GM12878 (cell line): ENCODE results near the gene SLC23A2. TPM values are rescaled to one million over a fixed set of nuclear protein-coding genes. Genes with fewer than 3 reads are reported as not detected.
A peak's percentile ranks its signal among the peaks of the same experiment; 100 is the strongest.

Experiments
- ATAC-seq: fragments of 200-7000 bp; cut with Tn5 transposase; 3 replicates; pipeline ENCODE4 v1.9.1; 2020; ENCODE audit warnings: mild to moderate bottlenecking, moderate library complexity
- BruUV-seq: library from RNA; stranded (reverse); fragments of 400-500 nt; replicated peaks from 2 replicates; lab custom pipeline; 2021; lab: Mats Ljungman, UMichigan
- CTCF ChIA-PET: fragments of 300-600 bp; sonication (Branson Sonifier 250); formaldehyde crosslinking; extraction: SDS; loops from one replicate; lab custom pipeline; 2021; ENCODE audit warnings: inconsistent platforms; lab: Yijun Ruan, JAX
- POLR2A ChIA-PET: fragments of 350-600 bp; formaldehyde crosslinking; extraction: SDS; loops from one replicate; lab custom pipeline; 2021; ENCODE audit warnings: inconsistent platforms; lab: Charles Lee
- RAD21 ChIA-PET: fragments of 300-600 bp; sonication (Branson Sonifier 250); formaldehyde crosslinking; loops from one replicate; lab custom pipeline; 2023; ENCODE audit warnings: antibody characterized with exemption; ENCODE audit not compliant: unreplicated experiment; lab: Charles Lee
- SMC1A ChIA-PET: fragments of 300-600 bp; sonication (Branson Sonifier 250); formaldehyde crosslinking; loops from one replicate; lab custom pipeline; 2023; ENCODE audit not compliant: unreplicated experiment, uncharacterized antibody; lab: Charles Lee
- DNase-seq: peaks from one replicate; pipeline ENCODE4 v3.0.0-alpha.2; 2011; ENCODE audit warnings: low read depth, low spot score
- FAIRE-seq: peaks from 3 replicates; lab custom pipeline; 2011; peaks lifted over from hg19 to GRCh38; lab: Jason Lieb, UNC
- H2AFZ ChIP-seq: 2 replicates; pipeline ENCODE4 v1.6.0; 2011; ENCODE audit warnings: low read depth, low read length, control low read depth; ENCODE audit not compliant: control insufficient read depth
- H3K27ac ChIP-seq: 2 replicates; pipeline ENCODE4 v1.5.1; 2011; ENCODE audit warnings: control low read depth; ENCODE audit not compliant: control insufficient read depth, insufficient read depth
- H3K27me3 ChIP-seq, 2 experiments: replicated peaks in 1 of 2; 2 replicates each; pipeline versions ENCODE4 v1.6.0 to v1.6.1; 2011; ENCODE audit warnings: low read length in 1 of 2; ENCODE audit not compliant: control insufficient read depth in 2 of 2, insufficient read depth in 2 of 2
- H3K36me3 ChIP-seq, 2 experiments: 2 replicates each; pipeline ENCODE4 v1.5.1; 2011; ENCODE audit warnings: low read length in 1 of 2; ENCODE audit not compliant: control insufficient read depth in 2 of 2, insufficient read depth in 2 of 2
- H3K4me1 ChIP-seq: 2 replicates; pipeline ENCODE4 v1.6.1; 2011; ENCODE audit warnings: mild to moderate bottlenecking, low read length, moderate library complexity, mixed read lengths; ENCODE audit not compliant: control insufficient read depth, insufficient read depth
- H3K4me2 ChIP-seq: 2 replicates; pipeline ENCODE4 v1.6.0; 2011; ENCODE audit warnings: control low read depth; ENCODE audit not compliant: control insufficient read depth, insufficient read depth
- H3K4me3 ChIP-seq: fragments of 200-600 bp; sonication (generic); 2 replicates; pipeline ENCODE4 v1.5.1; 2016
- H3K79me2 ChIP-seq: 2 replicates; pipeline ENCODE4 v1.6.0; 2011; ENCODE audit warnings: low read length; ENCODE audit not compliant: control insufficient read depth, insufficient read depth
- H3K9ac ChIP-seq: 2 replicates; pipeline ENCODE4 v1.8.0; 2011; ENCODE audit warnings: low read length, control low read depth, mixed read lengths; ENCODE audit not compliant: control insufficient read depth, insufficient read depth
- H3K9me3 ChIP-seq: replicated peaks from 3 replicates; pipeline ENCODE4 v1.5.1; 2011; ENCODE audit warnings: mild to moderate bottlenecking, low read length; ENCODE audit not compliant: control insufficient read depth, insufficient read depth
- H4K20me1 ChIP-seq: 2 replicates; pipeline ENCODE4 v1.6.0; 2011; ENCODE audit not compliant: control insufficient read depth, insufficient read depth
- BMI1 ChIP-seq: fragments of 450-650 bp; IDR thresholded peaks from 2 replicates; pipeline ENCODE4 v1.6.1; 2016; ENCODE audit warnings: mild to moderate bottlenecking, moderate library complexity, borderline replicate concordance
- CBFB ChIP-seq: IDR thresholded peaks from 2 replicates; pipeline ENCODE4 v1.6.1; 2016; ENCODE audit warnings: antibody characterized with exemption, low read depth
- CHD2 ChIP-seq: IDR thresholded peaks from 2 replicates; pipeline ENCODE4 v1.6.1; 2011; ENCODE audit warnings: low read depth, low read length, improper control_type of control experiment, borderline replicate concordance
- ESRRA ChIP-seq: IDR thresholded peaks from 2 replicates; pipeline ENCODE4 v1.6.1; 2012; ENCODE audit warnings: mild to moderate bottlenecking, low read length, improper control_type of control experiment
- HDGF ChIP-seq: fragments of 450-650 bp; IDR thresholded peaks from 2 replicates; pipeline ENCODE4 v1.6.1; 2016; ENCODE audit warnings: antibody characterized with exemption
- IKZF1 ChIP-seq: fragments of 450-650 bp; conservative IDR thresholded peaks from 2 replicates; pipeline ENCODE4 v1.6.1; 2017; ENCODE audit warnings: antibody characterized with exemption, mild to moderate bottlenecking
- IRF3 ChIP-seq: fragments of 450-650 bp; IDR thresholded peaks from 2 replicates; pipeline ENCODE4 v1.6.1; 2014; ENCODE audit warnings: mild to moderate bottlenecking
- IRF4 ChIP-seq: IDR thresholded peaks from 2 replicates; pipeline ENCODE4 v1.6.1; 2011; ENCODE audit warnings: low read depth, low read length
- JUNB ChIP-seq: IDR thresholded peaks from 2 replicates; pipeline ENCODE4 v1.6.1; 2016; ENCODE audit warnings: antibody characterized with exemption, mild to moderate bottlenecking
- MTA3 ChIP-seq: IDR thresholded peaks from 2 replicates; pipeline ENCODE4 v1.6.1; 2012; ENCODE audit warnings: low read length, inconsistent platforms, borderline replicate concordance
- NBN ChIP-seq: fragments of 450-650 bp; IDR thresholded peaks from 2 replicates; pipeline ENCODE4 v1.6.1; 2016
- NFIC ChIP-seq: IDR thresholded peaks from 2 replicates; pipeline ENCODE4 v1.6.1; 2012; ENCODE audit warnings: low read depth, mild to moderate bottlenecking, inconsistent platforms, low read length, moderate library complexity
- PAX5 ChIP-seq: IDR thresholded peaks from 2 replicates; pipeline ENCODE4 v1.6.1; 2011; ENCODE audit warnings: low read depth, low read length, borderline replicate concordance
- RFX5 ChIP-seq: IDR thresholded peaks from 2 replicates; pipeline ENCODE4 v1.6.1; 2011; ENCODE audit warnings: low read depth, low read length, improper control_type of control experiment
- RUNX3 ChIP-seq: IDR thresholded peaks from 2 replicates; pipeline ENCODE4 v1.6.1; 2012; ENCODE audit warnings: low read length, inconsistent platforms
- STAT3 ChIP-seq: IDR thresholded peaks from 2 replicates; pipeline ENCODE4 v1.6.1; 2011; ENCODE audit warnings: low read depth, low read length, improper control_type of control experiment
- TARDBP ChIP-seq: IDR thresholded peaks from 2 replicates; pipeline ENCODE4 v1.6.1; 2016; ENCODE audit warnings: borderline replicate concordance
- TCF7 ChIP-seq: IDR thresholded peaks from 2 replicates; pipeline ENCODE4 v1.6.1; 2014; ENCODE audit warnings: antibody characterized with exemption, borderline replicate concordance
- WGBS: methylation state at CpG from one replicate; pipeline ENCODE4 v1.1.6; 2016; ENCODE audit warnings: low lambda C conversion rate; ENCODE audit not compliant: insufficient replicate concordance, insufficient coverage; ENCODE audit errors: missing lambda C conversion rate; 5-methylcytosine and 5-hydroxymethylcytosine counted together
- in situ Hi-C: fragments of 300-500 bp; cut with MboI; formaldehyde crosslinking; loops from 9 replicates; pipeline ENCODE4 v1.14.3; 2018; ENCODE audit warnings: mixed read lengths
- intact Hi-C: fragments of 100-400 bp; cut with micrococcal nuclease; formaldehyde crosslinking; loops from one replicate; pipeline ENCODE4 v1.14.2; 2022; ENCODE audit not compliant: unreplicated experiment
- polyA plus RNA-seq, 11 experiments: library from polyadenylated mRNA; depleted of rRNA in 4 of 11; unstranded in 6 of 11; stranded (reverse) in 5 of 11; fragments of >200 nt; fragmentation: Nextera tagmentation in 4 of 11; fragmentation: Illumina TruSeq in 1 of 11; extraction: Ambion mirVana in 4 of 11; extraction: Trizol in 1 of 11; gene quantifications; 1 replicate in 1 of 11; 2 replicates in 10 of 11; pipeline versions ENCODE4 v1.2.1 to v1.2.3, GENCODE V29; 2011 to 2016; ENCODE audit warnings: inconsistent platforms in 2 of 11, missing spikeins in 2 of 11, low read depth in 1 of 11
- total RNA-seq, 4 experiments: library from RNA; depleted of rRNA in 3 of 4; stranded (reverse); fragments of >200 nt in 3 of 4; fragmentation: Illumina TruSeq in 1 of 4; extraction: Trizol in 1 of 4; gene quantifications; 2 replicates each; pipeline versions ENCODE4 v1.2.1 to v1.2.3, GENCODE V29; 2013 to 2021
- TF ChIP-seq, protein P1 (sequence below): fragments of 450-650 bp; IDR thresholded peaks from 2 replicates; pipeline ENCODE4 v1.6.1; 2016; ENCODE audit warnings: mild to moderate bottlenecking

The SLC23A2 gene
- total and polyA plus RNA-seq, 10 of the 15 experiments (the other 5 are each of a cell fraction or from before 2014, with no cell fraction given), result 4.4 to 56.1 (median 35.5) TPM

GRCh38 chr20:5002077-5002413, 735 bp upstream of the SLC23A2 start:
- Histone ChIP-seq H3K4me2 (peak overlapping the region; percentile 95), H3K9me3 (no peaks in the 10 kb centered on the region), H3K79me2 (peaks cover 11% of the 10 kb centered on the region; the same call in 1 of the 2 replicates), H3K27ac (no peak overlapping the region), H3K27me3 (no peaks in the 10 kb centered on the region; a peak in 1 of 4 replicates), H4K20me1 (peaks cover 5% of the 10 kb centered on the region; the same call in 1 of the 2 replicates), H2AFZ (peak overlapping the region; percentile 83; the same call in 1 of the 2 replicates), H3K9ac (no peak overlapping the region), H3K4me3 (no peak overlapping the region), H3K36me3 (no peaks in the 10 kb centered on the region), H3K4me1 (peaks cover 11% of the 10 kb centered on the region)
- in situ Hi-C loops (no loop called here), intact Hi-C loops (no loop called here)
- ChIA-PET POLR2A (no interaction called here), SMC1A (interaction anchor here (0.6 kb wide), 1 partner anchor 71 kb away, joined by 3 read pairs; no protein-coding TSS in a partner anchor), RAD21 (no interaction called here), CTCF (no interaction called here)
- no TSS peak for BruUV-seq
- WGBS, result 28% methylated on average over 5 of the region's 5 CpGs
- ATAC-seq (no peak), FAIRE-seq (no peak), DNase-seq (no peak)
- no peak for TF ChIP-seq TARDBP
- no peak for TF ChIP-seq JUNB
- TF ChIP-seq MTA3, result no peak
- TF ChIP-seq, protein P1, sequence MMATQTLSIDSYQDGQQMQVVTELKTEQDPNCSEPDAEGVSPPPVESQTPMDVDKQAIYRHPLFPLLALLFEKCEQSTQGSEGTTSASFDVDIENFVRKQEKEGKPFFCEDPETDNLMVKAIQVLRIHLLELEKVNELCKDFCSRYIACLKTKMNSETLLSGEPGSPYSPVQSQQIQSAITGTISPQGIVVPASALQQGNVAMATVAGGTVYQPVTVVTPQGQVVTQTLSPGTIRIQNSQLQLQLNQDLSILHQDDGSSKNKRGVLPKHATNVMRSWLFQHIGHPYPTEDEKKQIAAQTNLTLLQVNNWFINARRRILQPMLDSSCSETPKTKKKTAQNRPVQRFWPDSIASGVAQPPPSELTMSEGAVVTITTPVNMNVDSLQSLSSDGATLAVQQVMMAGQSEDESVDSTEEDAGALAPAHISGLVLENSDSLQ, result no peak
- no peak for TF ChIP-seq STAT3
- TF ChIP-seq CBFB, result no peak
- no peak for TF ChIP-seq IRF3
- TF ChIP-seq RFX5, result no peak
- TF ChIP-seq IRF4, result no peak
- no peak for TF ChIP-seq TCF7
- no peak for TF ChIP-seq BMI1
- no peak for TF ChIP-seq CHD2
- TF ChIP-seq RUNX3, result no peak
- no peak for TF ChIP-seq NBN
- TF ChIP-seq HDGF, result no peak
- no peak for TF ChIP-seq PAX5
- no peak for TF ChIP-seq ESRRA
- no peak for TF ChIP-seq NFIC
- TF ChIP-seq IKZF1, result no peak
